ENCODE measurements around the gene PRKRA. TPM values are rescaled to one million over a fixed set of nuclear protein-coding genes. Genes with fewer than 3 reads are reported as not detected.
A peak's percentile ranks its signal among the peaks of the same experiment; 100 is the strongest.

The PRKRA gene
- total and polyA plus RNA-seq, 9 of the 15 experiments (the other 6 are each of a cell fraction or from before 2014, with no cell fraction given): 14.1 to 78.1 (median 52.3) TPM

DNA sequence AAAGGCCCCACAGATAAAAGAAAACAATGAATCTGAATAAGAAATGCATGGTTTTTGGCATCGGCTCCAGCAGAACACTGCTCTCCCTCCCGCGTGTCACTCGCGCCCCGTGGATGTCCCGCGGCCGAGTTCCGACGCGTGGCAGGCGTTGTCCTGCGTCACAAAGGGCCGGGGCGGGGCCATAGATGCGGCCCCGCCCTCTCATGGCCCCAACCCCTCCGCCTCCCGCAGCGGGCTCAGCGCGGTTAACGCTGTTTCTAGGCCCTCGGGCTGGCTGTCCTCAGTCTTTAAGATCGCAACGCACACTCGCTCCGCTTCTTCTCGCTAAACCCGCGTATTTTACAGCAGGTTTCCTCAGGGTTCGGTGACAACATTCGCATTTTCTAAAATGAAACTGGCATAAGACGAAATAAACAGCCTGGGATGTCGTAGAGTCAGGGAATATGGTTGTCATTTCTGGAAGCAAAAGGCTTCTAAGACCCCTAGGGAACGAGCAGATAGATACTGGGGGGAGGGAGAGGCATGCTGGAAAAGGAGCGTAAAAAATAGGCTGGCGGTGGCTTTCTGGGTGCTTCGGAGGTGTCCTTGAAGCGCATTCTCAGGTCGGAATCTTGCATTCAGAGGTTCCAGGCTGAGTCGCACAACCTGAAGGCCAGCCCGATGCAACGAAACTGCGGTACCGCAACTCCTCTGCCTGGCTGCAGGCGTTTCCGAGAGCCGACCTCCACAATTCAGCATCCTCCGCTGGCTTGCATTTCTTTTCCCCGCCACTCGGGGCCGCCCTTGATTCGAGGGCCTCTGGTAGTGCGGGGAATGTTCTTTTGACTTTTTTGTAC is 27.7 kb upstream of the PRKRA start, which contains the start of gene FKBP7 (continued):
- TF ChIP-seq, protein P1, sequence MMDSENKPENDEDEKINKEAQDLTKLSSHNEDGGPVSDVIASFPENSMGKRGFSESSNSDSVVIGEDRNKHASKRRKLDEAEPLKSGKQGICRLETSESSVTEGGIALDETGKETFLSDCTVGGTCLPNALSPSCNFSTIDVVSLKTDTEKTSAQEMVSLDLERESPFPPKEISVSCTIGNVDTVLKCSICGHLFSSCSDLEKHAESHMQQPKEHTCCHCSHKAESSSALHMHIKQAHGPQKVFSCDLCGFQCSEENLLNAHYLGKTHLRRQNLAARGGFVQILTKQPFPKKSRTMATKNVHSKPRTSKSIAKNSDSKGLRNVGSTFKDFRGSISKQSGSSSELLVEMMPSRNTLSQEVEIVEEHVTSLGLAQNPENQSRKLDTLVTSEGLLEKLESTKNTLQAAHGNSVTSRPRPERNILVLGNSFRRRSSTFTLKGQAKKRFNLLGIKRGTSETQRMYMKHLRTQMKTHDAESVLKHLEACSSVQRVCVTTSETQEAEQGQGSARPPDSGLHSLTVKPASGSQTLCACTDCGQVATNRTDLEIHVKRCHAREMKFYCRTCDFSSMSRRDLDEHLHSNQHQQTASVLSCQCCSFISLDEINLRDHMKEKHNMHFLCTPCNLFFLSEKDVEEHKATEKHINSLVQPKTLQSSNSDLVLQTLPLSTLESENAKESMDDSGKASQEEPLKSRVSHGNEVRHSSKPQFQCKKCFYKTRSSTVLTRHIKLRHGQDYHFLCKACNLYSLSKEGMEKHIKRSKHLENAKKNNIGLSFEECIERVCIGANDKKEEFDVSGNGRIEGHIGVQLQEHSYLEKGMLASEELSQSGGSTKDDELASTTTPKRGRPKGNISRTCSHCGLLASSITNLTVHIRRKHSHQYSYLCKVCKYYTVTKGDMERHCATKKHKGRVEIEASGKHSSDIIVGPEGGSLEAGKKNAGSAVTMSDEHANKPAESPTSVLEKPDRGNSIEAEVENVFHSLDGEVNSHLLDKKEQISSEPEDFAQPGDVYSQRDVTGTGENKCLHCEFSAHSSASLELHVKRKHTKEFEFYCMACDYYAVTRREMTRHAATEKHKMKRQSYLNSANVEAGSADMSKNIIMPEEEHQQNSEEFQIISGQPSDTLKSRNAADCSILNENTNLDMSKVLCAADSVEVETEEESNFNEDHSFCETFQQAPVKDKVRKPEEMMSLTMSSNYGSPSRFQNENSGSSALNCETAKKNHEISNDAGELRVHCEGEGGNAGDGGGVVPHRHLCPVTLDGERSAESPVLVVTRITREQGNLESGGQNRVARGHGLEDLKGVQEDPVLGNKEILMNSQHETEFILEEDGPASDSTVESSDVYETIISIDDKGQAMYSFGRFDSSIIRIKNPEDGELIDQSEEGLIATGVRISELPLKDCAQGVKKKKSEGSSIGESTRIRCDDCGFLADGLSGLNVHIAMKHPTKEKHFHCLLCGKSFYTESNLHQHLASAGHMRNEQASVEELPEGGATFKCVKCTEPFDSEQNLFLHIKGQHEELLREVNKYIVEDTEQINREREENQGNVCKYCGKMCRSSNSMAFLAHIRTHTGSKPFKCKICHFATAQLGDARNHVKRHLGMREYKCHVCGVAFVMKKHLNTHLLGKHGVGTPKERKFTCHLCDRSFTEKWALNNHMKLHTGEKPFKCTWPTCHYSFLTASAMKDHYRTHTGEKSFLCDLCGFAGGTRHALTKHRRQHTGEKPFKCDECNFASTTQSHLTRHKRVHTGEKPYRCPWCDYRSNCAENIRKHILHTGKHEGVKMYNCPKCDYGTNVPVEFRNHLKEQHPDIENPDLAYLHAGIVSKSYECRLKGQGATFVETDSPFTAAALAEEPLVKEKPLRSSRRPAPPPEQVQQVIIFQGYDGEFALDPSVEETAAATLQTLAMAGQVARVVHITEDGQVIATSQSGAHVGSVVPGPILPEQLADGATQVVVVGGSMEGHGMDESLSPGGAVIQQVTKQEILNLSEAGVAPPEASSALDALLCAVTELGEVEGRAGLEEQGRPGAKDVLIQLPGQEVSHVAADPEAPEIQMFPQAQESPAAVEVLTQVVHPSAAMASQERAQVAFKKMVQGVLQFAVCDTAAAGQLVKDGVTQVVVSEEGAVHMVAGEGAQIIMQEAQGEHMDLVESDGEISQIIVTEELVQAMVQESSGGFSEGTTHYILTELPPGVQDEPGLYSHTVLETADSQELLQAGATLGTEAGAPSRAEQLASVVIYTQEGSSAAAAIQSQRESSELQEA (IDR thresholded peaks at IDR 0.05; ENCODE audit: low read depth): no peak
- TF ChIP-seq MIER1 (IDR thresholded peaks at IDR 0.05; ENCODE audit: low read depth): no peak
- TF ChIP-seq RAD51 (IDR thresholded peaks at IDR 0.05; ENCODE audit: borderline replicate concordance, low read depth): no peak
- TF ChIP-seq SMC3 (conservative IDR thresholded peaks at IDR 0.05; ENCODE audit: insufficient read depth, low read depth, low read length): peak; percentile 51; the same call in 1 of the 2 replicates
- TF ChIP-seq GTF2A2 (tag; IDR thresholded peaks at IDR 0.05): no peak
- TF ChIP-seq RBM39 (optimal IDR thresholded peaks at IDR 0.05; ENCODE audit: low read depth, low read length): no peak
- TF ChIP-seq ZC3H11A (IDR thresholded peaks at IDR 0.05; ENCODE audit: low read depth, low read length): 0 out of 2 replicates have a peak, but pooled peaks have one; percentile 27
- TF ChIP-seq ZNF586 (CRISPR knock-in tag; conservative IDR thresholded peaks at IDR 0.05): no peak
- no peak for TF ChIP-seq NCOA6 (IDR thresholded peaks at IDR 0.05)
- peak; percentile 55 to 85; a peak in 2 of 4 replicates for TF ChIP-seq SIN3A (IDR thresholded peaks at IDR 0.05; ENCODE audit: borderline replicate concordance in 2 of 2, control insufficient read depth in 1 of 2, low read depth in 2 of 2, low read length in 2 of 2)
- TF ChIP-seq PRPF4 (IDR thresholded peaks at IDR 0.05; ENCODE audit: insufficient read depth, low read depth, low read length, poor library complexity, severe bottlenecking): no peak
- TF ChIP-seq, protein P2, sequence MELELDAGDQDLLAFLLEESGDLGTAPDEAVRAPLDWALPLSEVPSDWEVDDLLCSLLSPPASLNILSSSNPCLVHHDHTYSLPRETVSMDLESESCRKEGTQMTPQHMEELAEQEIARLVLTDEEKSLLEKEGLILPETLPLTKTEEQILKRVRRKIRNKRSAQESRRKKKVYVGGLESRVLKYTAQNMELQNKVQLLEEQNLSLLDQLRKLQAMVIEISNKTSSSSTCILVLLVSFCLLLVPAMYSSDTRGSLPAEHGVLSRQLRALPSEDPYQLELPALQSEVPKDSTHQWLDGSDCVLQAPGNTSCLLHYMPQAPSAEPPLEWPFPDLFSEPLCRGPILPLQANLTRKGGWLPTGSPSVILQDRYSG (tag; conservative IDR thresholded peaks at IDR 0.05; ENCODE audit: low read depth): peak; percentile 21; the same call in 1 of the 2 replicates
- peak in 1 of 2 experiments; percentile 63; a peak in 2 of 4 replicates for TF ChIP-seq TBL1XR1 (IDR thresholded peaks at IDR 0.05; ENCODE audit: low read length in 2 of 2)
- TF ChIP-seq, protein P3, sequence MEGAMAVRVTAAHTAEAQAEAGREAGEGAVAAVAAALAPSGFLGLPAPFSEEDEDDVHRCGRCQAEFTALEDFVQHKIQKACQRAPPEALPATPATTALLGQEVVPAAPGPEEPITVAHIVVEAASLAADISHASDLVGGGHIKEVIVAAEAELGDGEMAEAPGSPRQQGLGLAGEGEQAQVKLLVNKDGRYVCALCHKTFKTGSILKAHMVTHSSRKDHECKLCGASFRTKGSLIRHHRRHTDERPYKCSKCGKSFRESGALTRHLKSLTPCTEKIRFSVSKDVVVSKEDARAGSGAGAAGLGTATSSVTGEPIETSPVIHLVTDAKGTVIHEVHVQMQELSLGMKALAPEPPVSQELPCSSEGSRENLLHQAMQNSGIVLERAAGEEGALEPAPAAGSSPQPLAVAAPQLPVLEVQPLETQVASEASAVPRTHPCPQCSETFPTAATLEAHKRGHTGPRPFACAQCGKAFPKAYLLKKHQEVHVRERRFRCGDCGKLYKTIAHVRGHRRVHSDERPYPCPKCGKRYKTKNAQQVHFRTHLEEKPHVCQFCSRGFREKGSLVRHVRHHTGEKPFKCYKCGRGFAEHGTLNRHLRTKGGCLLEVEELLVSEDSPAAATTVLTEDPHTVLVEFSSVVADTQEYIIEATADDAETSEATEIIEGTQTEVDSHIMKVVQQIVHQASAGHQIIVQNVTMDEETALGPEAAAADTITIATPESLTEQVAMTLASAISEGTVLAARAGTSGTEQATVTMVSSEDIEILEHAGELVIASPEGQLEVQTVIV (CRISPR knock-in tag; IDR thresholded peaks at IDR 0.05; ENCODE audit: borderline replicate concordance): no peak

All from K562 (cell line).